Panc1 (cell line): ENCODE measurements around the gene UMAD1.

Experiments
- CTCF ChIP-seq: fragments of 450-650 bp; IDR thresholded peaks from 2 replicates; pipeline ENCODE4 v1.5.1; 2017; ENCODE audit warnings: mild to moderate bottlenecking
- POLR2AphosphoS5 ChIP-seq: IDR thresholded peaks from 2 replicates; pipeline ENCODE4 v1.6.1; 2012; ENCODE audit warnings: mild to moderate bottlenecking, low read depth, low read length, moderate library complexity
- REST ChIP-seq, 2 experiments: IDR thresholded peaks; 2 replicates each; pipeline ENCODE4 v1.6.1; 2011 to 2012; ENCODE audit warnings: low read depth in 2 of 2, control low read depth in 1 of 2, low read length in 1 of 2, mild to moderate bottlenecking in 1 of 2, moderate library complexity in 1 of 2; ENCODE audit not compliant: insufficient read depth in 1 of 2
- SIN3A ChIP-seq: IDR thresholded peaks from 2 replicates; pipeline ENCODE4 v1.6.1; 2012; ENCODE audit warnings: low read depth, mild to moderate bottlenecking, low read length, moderate library complexity, borderline replicate concordance; ENCODE audit not compliant: insufficient read depth
- TCF7L2 ChIP-seq: IDR thresholded peaks from 2 replicates; pipeline ENCODE4 v1.6.1; 2011; ENCODE audit warnings: mild to moderate bottlenecking, low read depth, low read length, inconsistent platforms

- TF ChIP-seq CTCF (no peak), REST (IDR thresholded peaks at IDR 0.05; ENCODE audit: insufficient read depth in 1 of 2, low read depth in 2 of 2, low read length in 1 of 2) (no peak), POLR2AphosphoS5 (no peak), SIN3A (no peak), TCF7L2 (no peak)
Observed at GRCh38 chr7:7851381-7851780, 210.8 kb downstream of the UMAD1 start.
